Endothelial cell of umbilical vein (primary cell): ENCODE results near the gene LENEP. TPM values are rescaled to one million over a fixed set of nuclear protein-coding genes. Genes with fewer than 3 reads are reported as not detected.

Experiments
- BruUV-seq: library from RNA; stranded (reverse); fragments of 400-500 nt; replicated peaks from 2 replicates; lab custom pipeline; 2021; lab: Mats Ljungman, UMichigan
- CTCF ChIA-PET: fragments of 300-600, 350-600 bp; sonication (Branson Sonifier 250); formaldehyde crosslinking; loops from one replicate; lab custom pipeline; 2021; ENCODE audit warnings: antibody characterized with exemption, inconsistent platforms; lab: Charles Lee
- POLR2A ChIA-PET: fragments of 300-600, 350-600 bp; sonication (Branson Sonifier 250); formaldehyde crosslinking; loops from one replicate; lab custom pipeline; 2021; ENCODE audit warnings: antibody characterized with exemption, inconsistent platforms; lab: Charles Lee
- DNase-seq: peaks from one replicate; pipeline ENCODE4 v3.0.0-alpha.2; 2011; ENCODE audit warnings: low read depth, low spot score
- FAIRE-seq: peaks from 2 replicates; lab custom pipeline; 2011; peaks lifted over from hg19 to GRCh38; lab: Jason Lieb, UNC
- H2AFZ ChIP-seq: 2 replicates; pipeline ENCODE4 v1.6.0; 2012; ENCODE audit warnings: low read depth, low read length, control low read depth, inconsistent platforms
- H3K27ac ChIP-seq: 2 replicates; pipeline ENCODE4 v1.5.1; 2011; ENCODE audit warnings: low read depth, mild to moderate bottlenecking, control low read depth, low read length, moderate library complexity; ENCODE audit not compliant: insufficient read depth
- H3K27me3 ChIP-seq, 2 experiments: 2 replicates each; pipeline versions ENCODE4 v1.6.0 to v1.6.1; 2011; ENCODE audit warnings: low read length in 2 of 2, mixed read lengths in 1 of 2; ENCODE audit not compliant: control insufficient read depth in 2 of 2, insufficient read depth in 2 of 2
- H3K36me3 ChIP-seq, 2 experiments: 2 replicates in 1 of 2; 3 replicates in 1 of 2; pipeline ENCODE4 v1.5.1; 2011; ENCODE audit warnings: low read length in 2 of 2, mild to moderate bottlenecking in 1 of 2, moderate library complexity in 1 of 2; ENCODE audit not compliant: control insufficient read depth in 2 of 2, insufficient read depth in 2 of 2; ENCODE audit errors: extremely low read depth in 1 of 2
- H3K4me1 ChIP-seq: 3 replicates; pipeline ENCODE4 v1.5.1; 2011; ENCODE audit warnings: mild to moderate bottlenecking, low read length; ENCODE audit not compliant: control insufficient read depth, insufficient read depth; ENCODE audit errors: extremely low read depth
- H3K4me2 ChIP-seq: 2 replicates; pipeline ENCODE4 v1.6.1; 2011; ENCODE audit warnings: low read length, control low read depth, mixed read lengths; ENCODE audit not compliant: insufficient read depth
- H3K4me3 ChIP-seq, 3 experiments: fragments of 200-600 bp in 1 of 3; sonication (generic), shearing (Covaris generic) in 1 of 3; replicated peaks in 1 of 3; 2 replicates each; pipeline ENCODE4 v1.5.1; 2011 to 2016; ENCODE audit warnings: control low read depth in 3 of 3, low read length in 3 of 3, mild to moderate bottlenecking in 2 of 3, inconsistent platforms in 1 of 3, low read depth in 1 of 3, moderate library complexity in 1 of 3; ENCODE audit not compliant: insufficient read depth in 1 of 3
- H3K79me2 ChIP-seq: 2 replicates; pipeline ENCODE4 v1.6.0; 2012; ENCODE audit warnings: low read length, inconsistent platforms; ENCODE audit not compliant: control insufficient read depth, insufficient read depth
- H3K9ac ChIP-seq: replicated peaks from 2 replicates; pipeline ENCODE3; 2011; ENCODE audit warnings: low read length, control low read depth; ENCODE audit not compliant: insufficient read depth; ENCODE audit errors: extremely low read depth
- H3K9me1 ChIP-seq: replicated peaks from 3 replicates; pipeline ENCODE4 v1.6.0; 2011; ENCODE audit warnings: mild to moderate bottlenecking, low read length; ENCODE audit not compliant: control insufficient read depth, insufficient read depth; ENCODE audit errors: extremely low read depth
- H3K9me3 ChIP-seq: replicated peaks from 2 replicates; pipeline ENCODE4 v1.5.1; 2012; ENCODE audit warnings: low read length, inconsistent platforms; ENCODE audit not compliant: control insufficient read depth, insufficient read depth
- H4K20me1 ChIP-seq: replicated peaks from 2 replicates; pipeline ENCODE3; 2011; ENCODE audit warnings: mild to moderate bottlenecking, low read length; ENCODE audit not compliant: control insufficient read depth, insufficient read depth; ENCODE audit errors: extremely low read depth
- CTCF ChIP-seq, 2 donors: IDR thresholded peaks; 1 replicate in 1 of 2; 2 replicates in 1 of 2; pipeline ENCODE4 v1.5.1; 2011; ENCODE audit warnings: low read length in 2 of 2, mild to moderate bottlenecking in 2 of 2, moderate library complexity in 2 of 2, control low read depth in 1 of 2, inconsistent platforms in 1 of 2, low read depth in 1 of 2; ENCODE audit not compliant: insufficient read depth in 1 of 2; ENCODE audit errors: extremely low read depth in 1 of 2
- EZH2 ChIP-seq: IDR thresholded peaks from 2 replicates; pipeline ENCODE4 v1.6.1; 2012; ENCODE audit warnings: borderline replicate concordance, low read depth, mild to moderate bottlenecking, moderate library complexity, low read length, inconsistent platforms; ENCODE audit not compliant: severe bottlenecking
- FOS ChIP-seq: IDR thresholded peaks from 2 replicates; pipeline ENCODE4 v1.6.1; 2011; ENCODE audit warnings: mild to moderate bottlenecking, low read length, moderate library complexity, borderline replicate concordance; ENCODE audit not compliant: insufficient read depth
- GATA2 ChIP-seq: IDR thresholded peaks from 2 replicates; pipeline ENCODE4 v1.7.0; 2011; ENCODE audit warnings: low read depth, mild to moderate bottlenecking, moderate library complexity, mixed read lengths, low read length; ENCODE audit not compliant: insufficient read length, insufficient read depth
- JUN ChIP-seq: IDR thresholded peaks from 2 replicates; pipeline ENCODE4 v1.6.1; 2011; ENCODE audit warnings: borderline replicate concordance, low read depth; ENCODE audit not compliant: insufficient read length, insufficient read depth
- MAX ChIP-seq: IDR thresholded peaks from 2 replicates; pipeline ENCODE4 v1.6.1; 2011; ENCODE audit not compliant: insufficient read depth, insufficient read length
- MYC ChIP-seq: IDR thresholded peaks from one replicate; pipeline ENCODE4 v1.6.1; 2011; ENCODE audit warnings: mild to moderate bottlenecking, low read depth, low read length
- POLR2A ChIP-seq: IDR thresholded peaks from 2 replicates; pipeline ENCODE4 v1.6.1; 2012; ENCODE audit warnings: low read depth, mild to moderate bottlenecking, control low read depth, low read length
- POLR2AphosphoS5 ChIP-seq: IDR thresholded peaks from 2 replicates; pipeline ENCODE4 v1.6.1; 2012; ENCODE audit warnings: low read depth, mild to moderate bottlenecking, control low read depth, low read length, moderate library complexity; ENCODE audit not compliant: insufficient read depth
- dilution Hi-C: fragments of 300-500 bp; cut with MboI; formaldehyde crosslinking; loops from one replicate; pipeline ENCODE4 v1.15.0; 2019; ENCODE audit warnings: low sequenced_read_pairs; ENCODE audit not compliant: extremely low pct_ligation_motif_present
- intact Hi-C: fragments of 100-400 bp; cut with micrococcal nuclease; formaldehyde crosslinking; loops from one replicate; pipeline ENCODE4 v1.10.0; 2022
- polyA plus RNA-seq, 4 experiments: library from polyadenylated mRNA; depleted of rRNA in 3 of 4; stranded (reverse) in 3 of 4; unstranded in 1 of 4; fragments of >200 nt; gene quantifications; 2 replicates each; pipeline versions ENCODE4 v1.2.1 to v1.2.3, GENCODE V29; 2011 to 2012; ENCODE audit warnings: missing spikeins in 1 of 4
- total RNA-seq: library from RNA; stranded (reverse); gene quantifications from 2 replicates; pipeline ENCODE4 v1.2.3, GENCODE V29; 2021

Gene LENEP
- total and polyA plus RNA-seq, 2 donors (not counting 3 experiments of a cell fraction or from before 2014, with no cell fraction given) = 0.64 TPM; not detected in 1

GRCh38 chr1:154948079-154948478 lies 45.3 kb upstream of the LENEP start:
- no TSS peak for BruUV-seq
- TF ChIP-seq GATA2 = no peak
- no peak for TF ChIP-seq POLR2A
- TF ChIP-seq MAX = no peak
- POLR2A ChIA-PET = no interaction called here

DNA sequence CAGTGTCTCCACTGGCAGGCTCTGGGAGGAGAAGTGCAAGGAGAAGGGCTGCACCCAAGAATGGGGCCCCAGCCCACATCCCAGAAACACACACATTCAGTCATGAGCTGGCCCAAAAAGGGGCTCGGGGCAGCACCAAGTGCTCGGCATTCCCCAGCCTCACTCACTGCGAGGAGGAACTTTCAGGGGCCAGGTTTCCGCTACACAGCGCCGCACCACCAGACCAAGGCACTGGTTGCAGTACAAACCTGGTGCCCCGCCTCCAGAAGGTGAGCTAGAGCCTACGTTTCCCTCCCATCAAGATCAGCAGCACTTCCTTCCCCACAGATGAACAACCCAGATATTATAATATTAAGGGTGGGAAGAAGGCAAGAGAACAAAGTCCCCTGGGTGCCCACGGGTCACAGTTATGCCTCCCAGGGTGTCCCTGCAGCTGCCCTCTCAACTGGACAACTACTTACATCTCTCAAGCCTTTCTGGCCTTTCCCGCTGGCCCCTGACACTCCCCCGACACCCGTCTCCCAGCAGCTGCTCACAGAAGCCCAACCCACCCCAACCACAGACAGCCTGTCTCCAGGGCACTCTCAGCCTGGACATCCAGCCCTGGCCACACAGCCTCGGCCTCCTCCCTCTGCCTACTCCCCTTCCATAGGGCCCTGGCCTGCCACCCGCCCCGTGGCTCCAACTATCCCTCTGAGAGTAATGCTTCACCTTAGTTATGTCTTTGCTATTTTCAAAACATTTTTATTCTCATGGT lies 41.3 kb upstream of the LENEP start:
- BruUV-seq = no TSS peak
- ChIA-PET POLR2A (no interaction called here), CTCF (interaction anchor here (1.4 to 2.4 kb wide), 3 partner anchors 8 to 65 kb away, joined by 4 to 10 read pairs (median 5); no protein-coding TSS in a partner anchor)
- H3K9ac ChIP-seq = no peak overlapping the region
- H3K4me3 ChIP-seq = no peak overlapping the region
- no peaks in the 10 kb centered on the region for H3K9me3 ChIP-seq
- no peak overlapping the region for H2AFZ ChIP-seq
- no peak for FAIRE-seq
- no peak for DNase-seq
- H3K4me2 ChIP-seq = no peak overlapping the region
- H3K36me3 ChIP-seq = peaks cover 0 to 23% of the 10 kb centered on the region in 2 experiments
- no peaks in the 10 kb centered on the region for H3K79me2 ChIP-seq
- H3K27ac ChIP-seq = no peak overlapping the region
- dilution Hi-C loops (no loop called here), intact Hi-C loops (no loop called here)
- no peaks in the 10 kb centered on the region for H4K20me1 ChIP-seq
- H3K4me1 ChIP-seq = peaks cover 19% of the 10 kb centered on the region
- H3K9me1 ChIP-seq = no peaks in the 10 kb centered on the region
- no peaks in the 10 kb centered on the region for H3K27me3 ChIP-seq
- TF ChIP-seq MYC (no peak), EZH2 (no peak), FOS (no peak), CTCF (IDR thresholded peaks at IDR 0.05; ENCODE audit: extremely low read depth in 1 of 2, insufficient read depth in 1 of 2, low read depth in 1 of 2, low read length in 2 of 2) (no peak), MAX (no peak), JUN (no peak), POLR2A (no peak), POLR2AphosphoS5 (no peak), GATA2 (no peak)

More at GRCh38 chr1:154948079-154948478, 45.3 kb upstream of the LENEP start:
- Histone ChIP-seq H3K4me2 (no peak overlapping the region), H3K27ac (no peak overlapping the region), H3K9me3 (no peaks in the 10 kb centered on the region), H3K4me3 (no peak overlapping the region), H2AFZ (no peak overlapping the region), H3K9ac (no peak overlapping the region), H3K79me2 (no peaks in the 10 kb centered on the region), H4K20me1 (no peaks in the 10 kb centered on the region), H3K36me3 (peaks cover 0 to 35% of the 10 kb centered on the region in 2 experiments), H3K9me1 (no peaks in the 10 kb centered on the region), H3K4me1 (no peaks in the 10 kb centered on the region), H3K27me3 (no peaks in the 10 kb centered on the region)
- no peak for FAIRE-seq
- DNase-seq = no peak
- dilution Hi-C loops (no loop called here), intact Hi-C loops (no loop called here)
- CTCF ChIA-PET = interaction anchor here (1.1 kb wide), 1 partner anchor 69 kb away, joined by 6 read pairs; no protein-coding TSS in a partner anchor
